HG02588 (cell line): ENCODE measurements around the gene NOXA1.

ENCODE experiments used
- ATAC-seq: cut with Tn5 transposase; IDR thresholded peaks from one replicate; pipeline ENCODE4 v1.9.1; 2021; ENCODE audit warnings: mild to moderate bottlenecking, moderate library complexity; ENCODE audit not compliant: unreplicated experiment

Gene NOXA1

DNA sequence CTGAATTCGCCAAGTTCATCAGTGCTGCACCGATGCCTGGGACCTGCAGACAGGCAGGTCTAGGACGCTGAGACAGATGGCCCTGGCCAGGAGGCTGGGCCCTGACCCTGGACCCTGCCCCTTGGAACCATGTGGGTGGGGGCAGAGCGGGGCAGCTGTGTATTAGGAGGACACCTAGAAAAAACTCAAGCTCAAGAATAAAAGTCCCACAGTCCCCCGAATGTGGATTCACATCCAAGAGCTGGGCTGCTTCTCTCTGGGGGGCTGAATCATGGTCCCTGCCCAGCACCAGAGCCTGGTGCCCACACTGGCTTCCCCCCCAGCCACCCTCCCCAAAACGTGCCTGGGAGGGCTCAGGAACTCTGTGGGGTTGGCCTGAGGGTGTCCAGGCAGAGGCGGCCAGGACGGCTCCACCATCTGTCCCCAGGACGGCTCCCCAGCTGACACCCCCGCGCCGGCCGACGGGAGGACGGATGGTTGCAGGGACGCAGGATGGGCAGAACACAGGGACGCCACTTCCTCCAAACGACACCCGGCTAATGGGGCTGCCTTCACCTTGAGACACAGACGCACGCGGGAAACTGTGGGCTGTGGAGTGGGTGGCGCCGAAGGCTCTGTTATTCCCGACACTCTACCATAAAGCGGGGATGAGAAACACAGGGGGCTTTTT lies 35.2 kb upstream of the NOXA1 start:
- ATAC-seq = no peak

DNA sequence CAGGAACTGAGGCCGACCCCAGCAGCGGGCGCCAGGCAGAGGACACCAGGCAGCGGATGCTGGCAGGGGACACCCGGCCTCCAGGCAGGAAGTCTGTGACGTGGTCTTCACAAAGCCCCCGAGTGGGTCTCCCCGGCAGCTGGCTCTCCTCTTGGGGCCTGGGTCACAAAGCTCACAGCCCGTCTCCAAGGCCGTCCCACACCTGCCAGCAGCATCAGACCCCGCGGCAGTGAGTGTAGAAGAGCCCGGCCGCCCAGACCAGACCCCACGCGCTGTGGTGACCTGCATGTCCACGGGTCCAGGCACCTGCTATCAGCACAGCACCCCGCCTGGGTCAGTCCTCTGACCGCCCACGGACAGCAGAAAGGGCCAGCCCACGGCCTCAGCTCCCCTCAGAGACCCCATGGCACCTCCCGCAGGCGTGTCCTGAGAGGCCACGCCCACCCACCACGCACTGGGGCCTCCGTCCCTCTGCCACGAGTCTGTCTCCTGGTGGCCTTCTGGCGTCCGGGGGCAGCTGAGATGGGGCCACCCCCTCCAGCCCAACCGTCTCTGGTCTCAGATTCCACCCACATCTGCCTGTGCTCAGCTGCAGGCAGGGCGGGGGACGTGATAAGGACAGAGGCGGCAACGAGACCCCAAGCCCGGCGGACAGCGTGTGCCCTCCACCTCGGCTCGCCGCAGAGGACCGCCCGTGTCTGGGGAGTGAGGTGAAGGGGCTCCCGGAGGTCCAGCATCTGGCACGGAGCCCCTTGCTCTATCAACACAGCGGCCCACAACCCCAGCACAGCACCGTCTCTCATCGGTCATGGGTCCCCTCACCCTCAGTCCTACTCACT lies 34.4 kb upstream of the NOXA1 start:
- ATAC-seq = no peak

DNA sequence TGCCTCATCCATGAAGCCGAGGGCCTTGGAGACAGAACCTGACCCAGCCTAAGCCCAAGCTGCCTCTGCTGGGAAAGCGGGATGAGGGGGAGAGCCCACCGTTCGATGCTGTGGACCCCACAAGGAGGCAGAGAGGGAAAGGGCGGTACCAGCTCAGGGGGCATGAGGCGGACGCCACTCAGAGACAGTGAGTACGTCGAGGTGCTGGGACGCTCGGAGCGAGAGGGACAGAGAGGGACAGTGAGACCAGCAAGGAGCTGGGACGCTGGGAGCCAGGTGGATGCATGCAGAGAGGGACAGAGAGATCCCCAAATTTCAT lies 33.8 kb upstream of the NOXA1 start:
- no peak for ATAC-seq

DNA sequence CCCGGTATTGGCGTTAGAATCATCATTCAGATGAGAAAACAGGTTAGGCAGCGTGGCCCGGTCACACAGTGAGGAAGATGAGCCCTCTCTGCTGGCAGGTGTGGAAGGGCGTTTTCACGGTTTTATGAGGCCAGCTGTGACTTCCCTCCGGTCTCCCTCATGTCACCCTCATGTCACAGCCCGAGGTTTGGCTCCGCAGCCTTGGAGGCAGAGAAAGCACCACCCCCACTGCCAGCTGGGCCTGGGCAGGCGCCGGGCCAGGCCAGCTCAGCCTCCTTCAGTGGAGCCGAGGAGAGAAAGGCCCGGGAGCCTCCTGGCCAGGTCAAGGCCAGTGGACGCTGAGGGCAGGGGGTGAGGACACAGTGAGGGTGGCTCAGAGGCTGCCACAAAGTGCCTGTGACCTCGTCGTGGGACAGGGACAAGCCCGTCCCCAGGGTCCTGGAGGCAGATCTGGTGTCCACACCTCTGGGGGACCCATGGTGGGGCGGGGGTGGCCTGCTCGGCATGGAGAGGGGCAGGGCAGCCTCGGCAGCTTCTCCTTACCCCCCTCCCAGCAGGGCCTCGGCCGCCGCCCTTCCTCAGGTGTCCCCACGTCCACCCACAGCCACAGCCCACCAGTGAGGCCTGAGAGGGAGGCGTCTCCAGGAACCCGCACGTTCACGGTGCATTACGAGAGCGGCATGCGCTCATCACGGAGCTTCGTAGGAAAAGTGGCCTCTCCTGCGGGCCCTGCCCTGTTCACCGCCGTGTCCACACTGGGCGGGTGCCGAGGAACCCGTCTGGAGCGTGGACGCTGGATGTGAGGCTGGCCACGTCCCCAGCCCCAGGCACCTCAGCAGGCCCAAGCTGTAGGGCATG lies 32.4 kb upstream of the NOXA1 start:
- ATAC-seq = no peak

DNA sequence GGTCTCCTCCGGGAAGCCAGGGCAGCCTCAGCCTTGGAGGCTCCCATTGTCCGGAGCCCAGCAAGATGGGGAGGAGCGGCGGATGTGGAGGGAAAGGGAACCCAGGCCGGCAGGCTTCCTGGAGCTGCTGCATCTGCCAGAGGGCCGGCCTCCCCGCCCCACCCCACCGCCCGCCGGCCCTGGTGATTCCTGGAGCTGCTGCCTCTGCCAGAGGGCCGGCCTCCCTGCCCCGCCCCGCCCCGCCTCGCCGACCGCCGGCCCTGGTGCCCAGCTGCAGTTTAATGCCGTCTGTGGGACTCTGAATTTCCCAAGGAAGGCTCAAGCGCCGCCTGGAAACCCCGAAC lies 31.8 kb upstream of the NOXA1 start:
- no peak for ATAC-seq

DNA sequence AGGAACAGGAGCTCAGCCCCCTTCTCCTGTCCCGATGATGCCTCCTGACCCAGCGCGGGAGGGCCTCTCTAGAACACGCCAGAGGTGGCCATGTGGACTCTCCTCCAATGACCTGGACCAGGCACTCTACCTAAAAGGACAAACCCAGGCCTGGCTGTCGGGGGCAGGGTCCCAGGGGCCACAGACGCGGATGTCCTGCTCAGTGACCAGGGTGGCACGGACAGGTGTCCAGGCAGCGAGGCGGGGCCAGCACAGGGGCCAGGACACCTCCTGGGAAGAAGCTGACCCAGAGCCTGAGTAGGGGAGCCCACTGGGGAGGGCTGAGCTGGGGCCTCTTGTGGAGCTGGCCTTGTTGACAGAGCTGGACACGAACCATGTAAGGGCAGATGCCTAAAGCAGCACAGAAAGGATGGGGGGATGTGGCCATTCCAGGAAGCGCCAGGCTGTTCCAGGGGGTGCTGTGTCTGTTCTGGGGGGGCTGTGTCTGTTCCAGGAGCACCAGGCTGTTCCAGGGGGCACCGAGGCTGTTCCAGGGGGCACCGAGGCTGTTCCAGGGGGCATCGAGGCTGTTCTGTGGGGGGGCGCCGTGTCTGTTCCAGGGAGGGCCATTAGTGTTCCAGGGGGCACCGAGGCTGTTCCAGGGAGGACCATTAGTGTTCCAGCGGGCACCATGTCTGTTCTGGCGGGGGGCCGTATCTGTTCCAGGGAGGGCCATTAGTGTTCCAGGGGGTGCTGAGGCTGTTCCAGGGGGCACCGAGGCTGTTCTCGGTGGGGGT lies 30.8 kb upstream of the NOXA1 start:
- no peak for ATAC-seq

DNA sequence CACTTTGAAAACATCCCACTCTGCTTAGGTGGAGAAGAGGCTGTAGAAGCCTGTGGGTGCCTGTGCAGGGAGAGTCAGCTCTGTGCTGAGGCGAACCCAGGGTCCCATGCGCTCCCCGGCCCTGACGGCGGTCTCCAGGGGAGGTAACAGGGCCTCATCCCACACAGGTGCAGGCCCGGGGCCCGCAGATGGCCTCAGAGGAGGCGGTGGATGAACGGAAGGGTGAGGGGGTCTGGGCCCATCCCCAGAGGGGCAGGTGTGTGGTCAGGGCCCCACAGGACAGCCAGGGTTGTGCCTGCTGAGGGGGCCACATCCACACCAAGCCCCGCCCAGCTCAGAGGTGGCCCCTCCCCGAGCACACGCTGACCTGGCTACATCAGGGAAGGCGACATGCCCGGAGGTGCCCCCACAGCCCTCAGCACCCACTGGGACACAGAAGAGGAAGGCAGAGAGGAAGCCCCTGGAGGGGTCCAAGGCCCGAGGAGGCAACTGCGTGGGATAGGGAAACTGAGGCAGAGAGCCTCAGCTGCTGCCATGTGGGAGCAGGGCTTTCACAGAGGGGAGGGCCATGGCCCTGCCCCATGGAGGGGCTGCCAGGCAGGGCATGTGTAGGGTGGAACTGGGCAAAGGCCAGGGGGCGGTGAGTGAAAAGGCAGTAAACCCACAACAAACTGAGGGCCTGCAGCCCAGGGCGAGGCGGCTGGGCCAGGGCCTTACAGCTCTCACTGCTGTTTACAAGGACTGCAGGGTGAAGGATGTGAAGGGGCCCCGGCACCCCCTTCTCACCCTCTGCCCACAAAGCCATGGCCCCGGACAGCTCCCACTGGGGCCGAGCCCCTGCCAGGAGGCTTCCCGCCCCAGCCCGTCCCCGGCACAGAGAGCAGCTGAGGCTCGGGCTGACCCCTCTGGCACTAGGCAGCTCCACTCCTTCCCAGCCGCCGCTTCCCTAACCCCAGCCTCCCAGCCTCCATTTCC lies 29.7 kb upstream of the NOXA1 start:
- no peak for ATAC-seq

DNA sequence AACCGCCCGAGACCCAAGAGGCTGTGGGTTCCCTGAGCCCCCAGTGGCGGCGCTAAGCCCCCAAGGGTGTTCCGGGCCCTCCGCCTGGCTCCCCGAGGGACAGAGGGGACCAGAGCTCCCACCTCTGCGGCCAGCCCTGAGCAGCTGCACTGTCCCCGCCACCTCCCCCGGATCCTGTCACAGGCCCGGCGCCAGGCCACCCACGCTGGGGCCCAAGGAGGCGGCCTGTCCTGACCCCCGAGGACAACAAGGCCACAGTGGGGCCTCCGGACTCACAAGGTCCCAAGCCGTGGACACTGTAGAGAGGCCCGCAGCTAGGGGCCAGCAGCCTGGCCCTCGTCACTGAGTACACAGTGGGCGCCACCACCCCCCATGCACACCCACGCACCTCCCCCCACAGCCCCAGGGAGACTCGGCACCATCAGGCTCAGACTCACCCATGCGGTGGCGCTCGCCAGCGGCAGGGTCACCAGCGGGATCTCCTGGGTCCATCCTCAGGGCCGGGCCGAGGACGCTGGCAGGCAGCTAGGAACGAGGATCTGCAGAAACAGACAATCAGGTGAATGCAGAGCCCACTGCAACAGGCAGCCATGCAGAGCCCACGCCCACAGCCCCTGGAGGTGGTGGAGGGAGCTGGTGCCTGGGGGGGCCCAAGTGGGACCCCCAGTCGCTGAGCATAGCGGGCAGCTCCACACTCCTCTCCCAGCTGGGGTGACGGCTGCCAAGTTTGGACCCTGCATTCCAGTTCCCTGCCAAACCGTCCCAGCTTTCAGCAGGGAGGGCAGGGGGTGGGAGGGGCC lies 28.1 kb upstream of the NOXA1 start:
- ATAC-seq = no peak

DNA sequence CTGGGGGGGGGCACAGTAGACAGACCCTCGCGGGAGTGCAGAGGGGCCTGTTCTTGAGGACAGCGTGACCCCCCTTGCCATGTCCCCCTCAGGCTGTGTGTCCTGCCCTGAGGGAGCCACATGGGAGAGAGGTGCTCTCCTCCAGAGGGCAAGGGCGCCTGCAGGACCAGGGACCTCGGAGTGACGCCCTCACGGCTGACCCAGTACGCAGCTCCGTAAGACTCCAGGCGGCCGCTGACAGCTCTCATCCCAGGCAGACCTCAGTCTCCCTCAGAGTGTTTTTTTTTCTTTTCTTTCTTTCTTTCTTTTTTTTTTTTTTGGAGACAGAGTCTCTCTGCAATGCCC lies 27.6 kb upstream of the NOXA1 start:
- ATAC-seq = no peak

DNA sequence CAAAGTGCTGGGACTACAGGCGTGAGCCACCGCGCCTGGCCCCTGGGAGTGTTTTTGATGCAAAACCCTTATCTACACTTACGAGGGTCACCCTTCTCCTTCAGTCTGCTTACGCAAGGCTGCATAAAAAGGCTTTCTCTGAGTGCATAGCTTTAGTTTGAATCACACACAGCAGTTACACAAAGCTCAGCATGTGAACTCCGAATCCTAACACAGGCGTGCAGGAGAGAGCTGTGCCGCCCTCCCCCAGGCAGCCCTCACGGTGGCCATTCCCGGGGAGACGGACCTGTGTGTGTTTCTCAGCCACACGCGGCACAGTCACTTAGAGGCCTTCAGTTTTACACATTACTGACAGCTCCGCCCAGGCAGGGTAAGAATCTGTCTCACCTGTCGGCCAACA lies 27.0 kb upstream of the NOXA1 start:
- ATAC-seq = no peak

DNA sequence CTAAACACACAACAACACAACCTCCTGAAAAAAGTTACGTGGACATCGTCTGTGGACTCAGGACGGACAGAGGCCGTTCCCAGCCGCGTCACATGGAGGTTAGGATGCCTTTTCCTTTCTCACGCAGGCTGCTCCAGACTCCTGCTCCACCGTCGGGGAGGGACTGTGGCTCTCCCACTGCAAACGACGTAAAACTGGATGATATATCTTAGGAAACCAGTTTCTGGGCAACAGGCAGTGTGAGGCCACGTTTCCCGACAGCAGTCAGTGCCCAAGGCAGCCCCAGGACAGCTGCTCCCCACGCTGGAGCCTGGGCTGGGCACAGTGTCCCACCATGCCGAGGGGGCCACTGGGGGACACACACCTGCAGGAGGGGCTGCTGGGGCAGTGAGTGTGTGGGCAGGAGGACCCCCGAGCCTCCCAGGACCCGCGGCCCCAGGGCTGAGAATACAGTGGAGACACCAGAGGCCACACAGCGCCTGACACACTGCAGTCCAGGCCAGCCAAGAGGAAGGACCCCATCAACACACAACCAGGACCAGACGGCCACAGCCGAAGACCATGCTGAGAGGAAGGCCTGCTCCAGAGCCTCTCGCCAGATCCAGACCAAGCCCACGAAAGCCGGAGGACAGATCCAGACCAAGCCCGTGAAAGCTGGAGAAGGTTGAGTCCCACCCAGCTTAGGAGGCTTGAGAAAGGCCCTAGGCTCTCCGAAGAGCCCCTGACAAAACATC lies 26.4 kb upstream of the NOXA1 start:
- ATAC-seq = no peak

DNA sequence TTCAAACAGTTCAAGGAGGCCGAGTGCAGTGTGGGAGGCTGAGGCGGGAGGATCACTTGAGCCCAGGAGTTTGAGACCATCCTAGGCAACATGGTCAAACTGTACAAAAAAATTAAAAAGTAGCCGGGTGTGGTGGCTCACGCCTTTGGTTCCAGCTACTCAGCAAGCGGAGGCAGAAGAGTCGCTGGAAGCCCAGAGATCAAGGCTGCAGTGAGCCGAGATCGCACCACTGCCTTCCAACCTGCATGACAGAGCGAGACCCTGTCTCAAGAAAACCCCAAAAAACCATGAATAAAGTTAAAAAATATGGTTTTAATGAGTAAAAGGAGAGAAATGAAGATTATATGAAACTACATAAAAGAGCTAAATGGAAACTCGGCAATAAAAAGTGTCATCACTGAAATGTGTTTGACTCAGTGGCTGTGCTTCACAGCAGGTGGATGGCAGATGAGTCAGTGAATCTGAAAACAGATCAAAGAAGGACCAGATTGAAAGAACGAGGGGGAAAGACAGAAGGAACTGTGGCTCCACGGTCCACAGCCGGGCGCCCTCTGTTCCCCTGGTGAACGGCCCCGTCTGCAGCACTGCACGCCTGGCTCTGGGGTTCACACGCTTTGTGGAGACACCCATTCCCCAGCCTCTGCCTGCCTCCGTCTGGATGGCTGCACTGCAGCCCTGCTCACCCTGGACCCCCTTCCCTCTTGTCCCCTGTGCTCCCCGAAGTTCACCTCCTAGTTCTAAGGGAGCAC lies 25.3 kb upstream of the NOXA1 start:
- ATAC-seq = no peak

DNA sequence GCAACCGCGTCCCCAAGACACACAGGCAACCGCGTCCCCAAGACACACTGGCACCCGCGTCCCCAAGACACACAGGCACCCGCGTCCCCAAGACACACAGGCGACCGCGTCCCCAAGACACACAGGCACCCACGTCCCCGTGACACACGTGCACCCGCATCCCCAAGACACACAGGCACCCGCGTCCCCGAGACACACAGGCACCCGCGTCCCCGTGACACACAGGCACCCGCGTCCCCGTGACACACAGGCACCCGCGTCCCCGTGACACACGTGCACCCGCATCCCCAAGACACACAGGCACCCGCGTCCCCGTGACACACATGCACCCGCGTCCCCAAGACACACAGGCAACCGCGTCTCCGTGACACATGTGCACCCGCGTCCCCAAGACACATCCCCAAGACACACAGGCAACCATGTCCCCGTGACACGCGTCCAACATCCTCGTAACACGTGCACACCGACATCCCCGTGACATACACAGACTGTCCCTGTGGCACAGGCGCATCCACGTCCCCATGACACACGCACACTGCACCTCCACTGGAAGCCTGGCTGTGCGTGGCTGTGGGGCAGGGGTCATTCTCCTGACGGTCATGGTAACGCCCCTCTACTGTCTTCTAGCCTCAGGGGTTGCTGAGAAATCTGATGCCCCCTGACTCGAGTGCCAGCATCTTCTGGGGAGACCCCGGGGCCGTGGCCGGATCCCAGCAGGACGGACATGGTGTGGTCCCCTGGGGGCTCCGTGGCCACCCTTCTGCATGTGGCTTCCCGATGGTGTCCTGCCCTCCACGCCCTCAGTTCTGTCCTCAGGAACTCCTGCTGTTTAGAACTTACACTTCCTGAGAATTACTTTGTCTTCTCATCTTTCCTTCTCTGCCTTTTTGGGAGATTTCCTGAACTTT lies 24.4 kb upstream of the NOXA1 start:
- no peak for ATAC-seq

DNA sequence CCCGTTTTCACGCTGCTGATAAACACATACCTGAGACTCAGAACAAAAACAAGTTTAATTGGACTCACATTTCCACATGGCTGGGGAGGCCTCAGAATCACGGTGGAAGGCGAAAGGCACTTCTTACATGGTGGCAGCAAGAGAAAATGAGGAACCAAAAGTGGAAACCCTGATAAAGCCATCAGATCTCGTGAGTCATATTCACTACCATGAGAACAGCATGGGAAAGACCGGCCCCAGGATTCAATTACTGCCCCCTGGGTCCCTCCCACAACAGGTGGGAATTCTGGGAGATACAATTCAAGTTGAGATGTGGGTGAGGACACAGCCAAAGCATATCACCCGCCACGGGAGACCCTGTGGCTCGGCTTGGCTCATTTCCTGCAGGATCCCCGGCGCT lies 20.4 kb upstream of the NOXA1 start:
- no peak for ATAC-seq

DNA sequence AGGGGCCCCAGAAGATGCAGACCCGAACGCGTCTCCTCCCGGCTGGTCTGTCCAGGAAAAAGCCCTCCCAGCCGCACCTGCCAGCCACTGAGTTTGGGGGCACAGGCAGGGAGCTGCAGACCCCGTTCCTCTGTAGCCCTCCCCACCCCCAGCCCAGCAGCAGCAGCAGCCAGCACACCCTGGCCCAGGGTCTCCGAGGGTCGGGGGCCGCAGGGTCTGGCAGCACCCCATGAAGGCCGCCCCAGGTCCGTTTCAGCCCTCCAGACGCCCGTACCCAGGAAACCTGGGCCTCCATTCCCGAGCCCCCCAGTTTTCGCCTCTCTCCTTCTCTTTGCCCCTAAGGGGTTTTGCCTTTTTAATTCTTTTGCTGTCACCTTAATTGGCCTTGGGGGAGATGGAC lies 19.9 kb upstream of the NOXA1 start:
- ATAC-seq = no peak

DNA sequence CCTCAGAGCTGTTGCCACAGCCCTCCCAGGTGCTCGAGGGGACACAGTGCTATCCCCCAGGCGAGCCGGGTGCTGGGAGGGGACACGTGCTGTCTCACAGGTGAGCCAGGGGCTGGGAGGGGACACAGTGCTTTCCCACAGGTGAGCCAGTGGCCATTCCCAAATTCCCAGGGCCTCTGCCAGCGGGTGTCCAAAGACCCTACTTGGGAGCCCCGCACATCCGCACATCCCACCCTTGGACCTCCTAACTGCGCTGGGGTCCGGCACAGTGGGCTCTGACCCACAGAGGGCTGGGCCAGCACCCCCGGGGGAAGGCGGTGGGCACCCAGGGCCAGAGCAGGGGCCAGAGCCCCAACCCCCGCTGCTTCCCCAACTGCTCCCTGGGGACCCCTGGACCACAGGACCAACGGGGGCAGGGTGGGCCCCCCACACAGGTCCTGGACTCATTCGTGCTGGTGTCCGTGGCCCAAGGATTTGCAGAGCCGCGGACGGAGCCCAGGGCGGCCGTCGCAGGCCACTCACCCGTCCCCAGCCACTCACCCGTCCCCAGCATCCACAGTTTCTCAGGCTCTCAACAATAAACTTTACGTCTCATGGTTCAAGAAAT lies 18.1 kb upstream of the NOXA1 start:
- ATAC-seq = no peak
